ENCODE measurements around the gene THAP8.

GRCh38 chr19:36025541-36025940, 28.5 kb downstream of the THAP8 start:
- no peak for TF ChIP-seq CTCF (IDR thresholded peaks at IDR 0.05; ENCODE audit: low read length)
- no peak for TF ChIP-seq EZH2phosphoT487 (IDR thresholded peaks at IDR 0.05; ENCODE audit: low read length)
